CD14-positive monocyte (primary cell): ENCODE measurements around the gene MRO. TPM values are rescaled to one million over a fixed set of nuclear protein-coding genes. Genes with fewer than 3 reads are reported as not detected.

Experiments
- DNase-seq, 3 donors: peaks; one replicate each; pipeline ENCODE4 v3.0.0-alpha.2; 2011 to 2022
- H2AFZ ChIP-seq: 2 replicates; pipeline ENCODE4 v1.6.0; 2012; ENCODE audit warnings: mild to moderate bottlenecking, low read depth, low read length, inconsistent platforms; ENCODE audit not compliant: insufficient read depth, poor library complexity, severe bottlenecking
- H3K27ac ChIP-seq, 2 donors: 1 replicate in 1 of 2; 2 replicates in 1 of 2; pipeline ENCODE4 v1.5.1; 2012 to 2013; ENCODE audit warnings: low read length in 2 of 2, control low read depth in 1 of 2, inconsistent platforms in 1 of 2, low read depth in 1 of 2, mild to moderate bottlenecking in 1 of 2
- H3K27me3 ChIP-seq, 2 donors: one replicate each; pipeline versions ENCODE4 v1.6.0 to v1.6.1; 2011 to 2013; ENCODE audit warnings: low read length in 2 of 2; ENCODE audit not compliant: control insufficient read depth in 2 of 2, insufficient read depth in 2 of 2
- H3K36me3 ChIP-seq, 2 donors: replicated peaks in 1 of 2; 1 replicate in 1 of 2; 2 replicates in 1 of 2; pipeline versions ENCODE4 v1.5.1 to v1.6.1; 2012 to 2013; ENCODE audit warnings: low read length in 2 of 2, control low read depth in 1 of 2, inconsistent platforms in 1 of 2, mild to moderate bottlenecking in 1 of 2; ENCODE audit not compliant: insufficient read depth in 2 of 2, control insufficient read depth in 1 of 2
- H3K4me1 ChIP-seq, 2 donors: 1 replicate in 1 of 2; 2 replicates in 1 of 2; pipeline versions ENCODE4 v1.5.1 to v1.6.1; 2012 to 2013; ENCODE audit warnings: low read length in 2 of 2, control low read depth in 1 of 2, inconsistent platforms in 1 of 2, mild to moderate bottlenecking in 1 of 2, moderate library complexity in 1 of 2; ENCODE audit not compliant: insufficient read depth in 2 of 2, control insufficient read depth in 1 of 2
- H3K4me2 ChIP-seq: replicated peaks from 2 replicates; pipeline ENCODE3; 2012; ENCODE audit warnings: low read length, moderate library complexity, mild to moderate bottlenecking; ENCODE audit not compliant: poor library complexity, severe bottlenecking; ENCODE audit errors: extremely low read depth
- H3K4me3 ChIP-seq, 3 experiments: fragments of 200-600 bp in 1 of 3; sonication (generic) in 1 of 3; replicated peaks in 1 of 3; 1 replicate in 2 of 3; 2 replicates in 1 of 3; pipeline ENCODE4 v1.5.1; 2011 to 2013; ENCODE audit warnings: low read length in 3 of 3, mild to moderate bottlenecking in 3 of 3, control low read depth in 2 of 3, low read depth in 2 of 3, inconsistent platforms in 1 of 3, moderate library complexity in 1 of 3
- H3K79me2 ChIP-seq: 2 replicates; pipeline ENCODE4 v1.6.0; 2012; ENCODE audit warnings: mild to moderate bottlenecking, control low read depth, inconsistent platforms, low read length, moderate library complexity; ENCODE audit not compliant: insufficient read depth
- H3K9ac ChIP-seq: 2 replicates; pipeline ENCODE4 v1.6.0; 2017; ENCODE audit warnings: low read length, mild to moderate bottlenecking; ENCODE audit not compliant: insufficient read depth, poor library complexity, severe bottlenecking
- H3K9me3 ChIP-seq, 2 donors: replicated peaks in 1 of 2; 1 replicate in 1 of 2; 2 replicates in 1 of 2; pipeline versions ENCODE4 v1.5.1 to v1.6.1; 2012 to 2013; ENCODE audit warnings: low read length in 2 of 2, control low read depth in 1 of 2; ENCODE audit not compliant: control insufficient read depth in 1 of 2, insufficient read depth in 1 of 2
- H4K20me1 ChIP-seq: 2 replicates; pipeline ENCODE4 v1.6.0; 2012; ENCODE audit warnings: mild to moderate bottlenecking, low read length, control low read depth, moderate library complexity; ENCODE audit not compliant: insufficient read depth
- H3K27ac Mint-ChIP-seq, 7 donors: one replicate each; pipeline ENCODE4 v1.8.0; 2020; ENCODE audit warnings: mild to moderate bottlenecking in 7 of 7, mixed read lengths in 7 of 7, moderate library complexity in 6 of 7, inconsistent platforms in 2 of 7
- H3K27me3 Mint-ChIP-seq, 3 donors: one replicate each; pipeline ENCODE4 v1.8.0; 2021 to 2022; ENCODE audit warnings: low read depth in 3 of 3, mild to moderate bottlenecking in 3 of 3, mixed read lengths in 3 of 3, moderate library complexity in 3 of 3, inconsistent platforms in 1 of 3
- H3K36me3 Mint-ChIP-seq, 2 donors: one replicate each; pipeline ENCODE4 v1.8.0; 2020; ENCODE audit warnings: mixed read lengths in 2 of 2, inconsistent platforms in 1 of 2, mild to moderate bottlenecking in 1 of 2
- H3K4me1 Mint-ChIP-seq: one replicate; pipeline ENCODE4 v1.8.0; 2020; ENCODE audit warnings: mild to moderate bottlenecking, mixed read lengths
- H3K4me3 Mint-ChIP-seq, 2 donors: one replicate each; pipeline ENCODE4 v1.8.0; 2020; ENCODE audit warnings: mild to moderate bottlenecking in 2 of 2, mixed read lengths in 2 of 2, moderate library complexity in 1 of 2
- H3K9me3 Mint-ChIP-seq, 7 donors: one replicate each; pipeline ENCODE4 v1.8.0; 2020 to 2022; ENCODE audit warnings: mixed read lengths in 7 of 7, mild to moderate bottlenecking in 6 of 7, moderate library complexity in 6 of 7, inconsistent platforms in 2 of 7
- CTCF ChIP-seq: fragments of 200-600 bp; IDR thresholded peaks from one replicate; pipeline ENCODE4 v1.8.0; 2022; ENCODE audit warnings: antibody characterized with exemption, mild to moderate bottlenecking
- WGBS: methylation state at CpG from one replicate; pipeline ENCODE4 v1.1.5; 2013; ENCODE audit warnings: missing lambda C conversion rate; ENCODE audit not compliant: insufficient coverage; 5-methylcytosine and 5-hydroxymethylcytosine counted together
- intact Hi-C, 2 donors: fragments of 100-400 bp; cut with micrococcal nuclease; formaldehyde crosslinking; loops; one replicate each; pipeline versions ENCODE4 v1.15.0 to v1.15.1; 2023
- polyA plus RNA-seq, 3 donors: library from polyadenylated mRNA; depleted of rRNA in 1 of 3; unstranded in 2 of 3; stranded (reverse) in 1 of 3; fragments of 300-500 nt in 2 of 3; fragments of >200 nt in 1 of 3; fragmentation: Illumina TruSeq in 2 of 3; gene quantifications; 1 replicate in 2 of 3; 2 replicates in 1 of 3; pipeline ENCODE4 v1.2.3, GENCODE V29; 2012 to 2021

Gene MRO
- polyA plus RNA-seq, 3 donors: 0.01 TPM; not detected in 2

DNA sequence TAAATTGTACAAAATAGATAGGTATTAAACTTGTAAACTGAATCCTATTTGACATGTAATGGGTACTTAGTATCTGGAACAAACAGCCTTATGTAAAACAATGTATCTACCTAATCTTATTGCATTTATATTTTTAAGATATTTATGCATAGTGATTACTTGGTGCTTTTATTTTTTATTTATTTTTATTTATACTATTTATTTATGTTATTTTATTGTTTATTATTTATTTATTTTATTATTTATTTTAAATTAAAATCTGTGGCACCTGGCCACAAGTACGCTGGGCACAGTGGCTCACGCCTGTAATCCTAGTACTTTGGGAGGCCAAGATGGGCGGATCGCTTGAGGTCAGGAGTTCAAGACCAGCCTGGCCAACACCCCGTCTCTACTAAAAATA is 26.9 kb downstream of the MRO start:
- Mint-ChIP-seq H3K27ac (no peak overlapping the region), H3K36me3 (no peaks in the 10 kb centered on the region), H3K27me3 (peaks cover 14 to 16% (median 14%) of the 10 kb centered on the region in 3 donors), H3K4me3 (no peak overlapping the region), H3K4me1 (no peaks in the 10 kb centered on the region), H3K9me3 (peaks cover 0 to 2% (median 0%) of the 10 kb centered on the region in 7 donors)
- Histone ChIP-seq H3K79me2 (no peaks in the 10 kb centered on the region), H3K36me3 (no peaks in the 10 kb centered on the region), H3K27ac (no peak overlapping the region), H3K4me2 (no peak overlapping the region), H3K27me3 (peaks cover 3 to 15% of the 10 kb centered on the region in 2 donors), H2AFZ (no peak overlapping the region), H3K9me3 (no peaks in the 10 kb centered on the region), H3K4me1 (no peaks in the 10 kb centered on the region), H3K9ac (no peak overlapping the region), H3K4me3 (no peak overlapping the region), H4K20me1 (no peaks in the 10 kb centered on the region)
- no CpG with 5 or more reads among the region's 5 CpGs for WGBS
- intact Hi-C loops: no loop called here
- no peak for TF ChIP-seq CTCF
- no peak for DNase-seq

GRCh38 chr18:50791599-50792438 is 28.0 kb downstream of the MRO start:
- no peaks in the 10 kb centered on the region for H3K79me2 ChIP-seq
- no CpG with 5 or more reads among the region's 4 CpGs for WGBS

More at GRCh38 chr18:50791599-50792438, 28.0 kb downstream of the MRO start:
- DNase-seq: no peak
- no peaks in the 10 kb centered on the region for H3K36me3 ChIP-seq
- intact Hi-C loops: no loop called here
- H3K9ac ChIP-seq: no peak overlapping the region
- H2AFZ ChIP-seq: no peak overlapping the region
- TF ChIP-seq CTCF: no peak
- H3K36me3 Mint-ChIP-seq: no peaks in the 10 kb centered on the region
- peaks cover 0 to 2% (median 0%) of the 10 kb centered on the region in 7 donors for H3K9me3 Mint-ChIP-seq
- peaks cover 3 to 11% of the 10 kb centered on the region in 2 donors for H3K27me3 ChIP-seq
- H3K4me3 Mint-ChIP-seq: no peak overlapping the region
- H3K9me3 ChIP-seq: no peaks in the 10 kb centered on the region
- no peaks in the 10 kb centered on the region for H3K4me1 ChIP-seq
- no peak overlapping the region for H3K4me3 ChIP-seq
- H4K20me1 ChIP-seq: no peaks in the 10 kb centered on the region
- no peak overlapping the region for H3K27ac Mint-ChIP-seq
- peaks cover 8 to 12% (median 11%) of the 10 kb centered on the region in 3 donors for H3K27me3 Mint-ChIP-seq
- H3K27ac ChIP-seq: no peak overlapping the region
- H3K4me2 ChIP-seq: no peak overlapping the region
- H3K4me1 Mint-ChIP-seq: no peaks in the 10 kb centered on the region
